ENCODE data around the gene INSC. TPM values are rescaled to one million over a fixed set of nuclear protein-coding genes. Genes with fewer than 3 reads are reported as not detected.

Gene INSC
- total RNA-seq, 6 experiments from 2014 or later = 0.15 to 0.44 (median 0.43) TPM; not detected in 3

DNA sequence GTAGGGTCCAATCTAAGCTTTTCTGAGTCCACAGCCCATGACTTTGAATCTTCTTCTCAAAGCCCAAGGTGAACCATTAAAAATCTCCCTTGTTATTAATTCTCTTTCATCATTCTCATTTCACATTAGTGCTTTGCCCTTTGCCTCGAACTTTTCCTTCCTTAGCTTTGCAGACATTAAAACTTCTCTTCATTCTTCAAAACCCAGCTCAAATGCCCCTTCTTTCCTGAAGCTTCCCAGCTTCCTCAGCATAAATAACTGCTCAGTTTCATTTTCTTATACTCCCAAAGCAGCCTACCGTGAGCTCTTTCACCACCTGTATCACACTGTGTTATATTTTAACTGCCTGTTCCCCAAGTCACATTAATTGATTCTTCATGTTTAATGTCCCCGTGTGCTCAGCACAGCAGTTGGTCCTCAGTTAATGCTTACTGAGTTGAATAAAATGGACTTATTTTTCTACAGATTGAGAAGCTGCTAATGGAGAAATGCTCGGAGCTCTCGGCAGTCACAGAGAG is 62.0 kb downstream of the INSC start:
- WGBS (ENCODE audit: insufficient coverage, low coverage, low lambda C conversion rate, missing lambda C conversion rate) = 44% methylated on average over 4 of the region's 5 CpGs
- TF ChIP-seq, protein P1, sequence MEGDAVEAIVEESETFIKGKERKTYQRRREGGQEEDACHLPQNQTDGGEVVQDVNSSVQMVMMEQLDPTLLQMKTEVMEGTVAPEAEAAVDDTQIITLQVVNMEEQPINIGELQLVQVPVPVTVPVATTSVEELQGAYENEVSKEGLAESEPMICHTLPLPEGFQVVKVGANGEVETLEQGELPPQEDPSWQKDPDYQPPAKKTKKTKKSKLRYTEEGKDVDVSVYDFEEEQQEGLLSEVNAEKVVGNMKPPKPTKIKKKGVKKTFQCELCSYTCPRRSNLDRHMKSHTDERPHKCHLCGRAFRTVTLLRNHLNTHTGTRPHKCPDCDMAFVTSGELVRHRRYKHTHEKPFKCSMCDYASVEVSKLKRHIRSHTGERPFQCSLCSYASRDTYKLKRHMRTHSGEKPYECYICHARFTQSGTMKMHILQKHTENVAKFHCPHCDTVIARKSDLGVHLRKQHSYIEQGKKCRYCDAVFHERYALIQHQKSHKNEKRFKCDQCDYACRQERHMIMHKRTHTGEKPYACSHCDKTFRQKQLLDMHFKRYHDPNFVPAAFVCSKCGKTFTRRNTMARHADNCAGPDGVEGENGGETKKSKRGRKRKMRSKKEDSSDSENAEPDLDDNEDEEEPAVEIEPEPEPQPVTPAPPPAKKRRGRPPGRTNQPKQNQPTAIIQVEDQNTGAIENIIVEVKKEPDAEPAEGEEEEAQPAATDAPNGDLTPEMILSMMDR (IDR thresholded peaks at IDR 0.05) = no peak
- no peak for TF ChIP-seq POLR2A (IDR thresholded peaks at IDR 0.05)
- ATAC-seq (peak in 2 of 4 donors; percentile 53 to 54), DNase-seq (no peak)
- Histone ChIP-seq H3K27me3 (no peaks in the 10 kb centered on the region), H3K4me3 (no peak overlapping the region), H3K4me1 (no peaks in the 10 kb centered on the region), H3K36me3 (no peaks in the 10 kb centered on the region), H3K9me3 (no peaks in the 10 kb centered on the region), H3K27ac (no peak overlapping the region)
- intact Hi-C loops (cut with DNase I) = no loop called here

DNA sequence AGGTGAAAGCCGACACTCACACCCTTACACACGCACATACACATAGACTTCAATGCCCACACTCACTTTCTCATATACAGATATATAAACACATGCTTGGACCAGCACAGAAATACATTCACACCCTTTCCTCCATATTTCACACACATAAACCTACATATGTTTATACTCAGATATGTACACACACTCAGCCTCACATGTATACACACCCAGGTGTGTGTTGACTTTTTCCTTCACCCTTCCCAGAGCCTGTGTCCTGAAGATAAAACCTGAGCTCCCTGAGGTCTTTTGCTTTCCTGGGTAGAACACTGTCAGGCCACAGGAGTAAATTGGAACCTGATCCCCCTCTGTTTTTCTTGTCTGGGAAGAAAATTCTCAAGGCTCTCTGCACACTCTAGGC is 62.8 kb downstream of the INSC start:
- 92% methylated on average over 2 of the region's 2 CpGs for WGBS (ENCODE audit: insufficient coverage, low coverage, low lambda C conversion rate, missing lambda C conversion rate)
- Histone ChIP-seq H3K27me3 (no peaks in the 10 kb centered on the region), H3K36me3 (no peaks in the 10 kb centered on the region), H3K9me3 (no peaks in the 10 kb centered on the region), H3K4me1 (no peaks in the 10 kb centered on the region), H3K4me3 (no peak overlapping the region), H3K27ac (no peak overlapping the region)
- TF ChIP-seq, protein P1 (IDR thresholded peaks at IDR 0.05) = no peak
- TF ChIP-seq POLR2A (IDR thresholded peaks at IDR 0.05) = no peak
- DNase-seq (no peak), ATAC-seq (no peak)
- intact Hi-C loops (cut with DNase I) = no loop called here

DNA sequence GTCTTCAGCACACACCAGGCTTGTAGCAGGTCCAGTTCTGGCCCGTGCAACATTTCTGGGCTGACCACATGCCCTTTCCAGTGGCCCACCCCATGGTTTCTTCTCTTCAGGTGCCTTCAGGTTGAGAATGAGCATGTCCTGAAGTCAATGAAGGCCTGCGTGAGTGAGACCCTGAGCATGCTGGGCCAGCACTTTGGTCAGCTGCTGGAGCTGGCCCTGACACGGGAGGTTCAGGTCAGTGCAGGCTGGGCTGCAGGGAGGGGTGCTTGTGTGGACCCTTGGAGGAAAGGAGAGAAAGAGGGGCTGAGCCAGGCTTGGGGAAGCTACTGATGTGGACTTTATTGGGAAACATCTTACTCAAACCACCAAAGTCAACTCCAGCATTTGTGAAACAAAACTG is 63.5 kb downstream of the INSC start:
- no peaks in the 10 kb centered on the region for H3K9me3 ChIP-seq
- H3K27me3 ChIP-seq = no peaks in the 10 kb centered on the region
- no peak overlapping the region for H3K4me3 ChIP-seq
- intact Hi-C loops (cut with DNase I) = no loop called here
- no peak for ATAC-seq
- no peaks in the 10 kb centered on the region for H3K4me1 ChIP-seq
- TF ChIP-seq, protein P1 (IDR thresholded peaks at IDR 0.05) = no peak
- no peak for TF ChIP-seq POLR2A (IDR thresholded peaks at IDR 0.05)
- H3K27ac ChIP-seq = no peak overlapping the region
- no peak for DNase-seq
- WGBS (ENCODE audit: insufficient coverage, low coverage, low lambda C conversion rate, missing lambda C conversion rate) = 100% methylated on average over 1 of the region's 3 CpGs
- no peaks in the 10 kb centered on the region for H3K36me3 ChIP-seq

DNA sequence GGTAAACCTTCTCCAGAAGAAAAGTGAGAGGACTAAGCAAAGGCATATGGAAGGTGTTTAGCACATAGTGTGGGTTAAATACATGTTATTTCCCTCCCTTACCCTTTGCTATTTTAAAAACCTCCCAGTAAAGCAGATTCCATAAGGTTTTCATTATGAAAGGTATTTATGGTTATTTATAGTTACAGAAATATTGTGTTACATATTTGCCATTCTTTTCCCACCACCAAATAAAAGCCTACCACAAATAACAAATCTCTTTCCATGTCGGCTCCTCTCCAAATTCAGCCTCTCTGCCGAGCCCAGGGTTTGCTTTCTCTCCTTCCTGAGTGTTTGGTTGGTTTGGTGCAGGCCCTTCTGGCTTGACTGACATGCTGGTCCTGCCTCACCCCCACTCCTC is 64.4 kb downstream of the INSC start:
- Histone ChIP-seq H3K36me3 (no peaks in the 10 kb centered on the region), H3K27ac (no peak overlapping the region), H3K4me3 (no peak overlapping the region), H3K4me1 (no peaks in the 10 kb centered on the region), H3K27me3 (no peaks in the 10 kb centered on the region), H3K9me3 (no peaks in the 10 kb centered on the region)
- intact Hi-C loops (cut with DNase I) = no loop called here
- DNase-seq = no peak
- 60% methylated on average over 1 of the region's 2 CpGs for WGBS (ENCODE audit: insufficient coverage, low coverage, low lambda C conversion rate, missing lambda C conversion rate)
- TF ChIP-seq, protein P1 (IDR thresholded peaks at IDR 0.05) = no peak
- TF ChIP-seq POLR2A (IDR thresholded peaks at IDR 0.05) = no peak
- no peak for ATAC-seq
